ENCODE results near the gene CTSA. TPM values are rescaled to one million over a fixed set of nuclear protein-coding genes. Genes with fewer than 3 reads are reported as not detected.

CTSA gene
- total and polyA plus RNA-seq, 2 of the 4 experiments (the other 2 are of a cell fraction) = 19.0 to 312 TPM

DNA sequence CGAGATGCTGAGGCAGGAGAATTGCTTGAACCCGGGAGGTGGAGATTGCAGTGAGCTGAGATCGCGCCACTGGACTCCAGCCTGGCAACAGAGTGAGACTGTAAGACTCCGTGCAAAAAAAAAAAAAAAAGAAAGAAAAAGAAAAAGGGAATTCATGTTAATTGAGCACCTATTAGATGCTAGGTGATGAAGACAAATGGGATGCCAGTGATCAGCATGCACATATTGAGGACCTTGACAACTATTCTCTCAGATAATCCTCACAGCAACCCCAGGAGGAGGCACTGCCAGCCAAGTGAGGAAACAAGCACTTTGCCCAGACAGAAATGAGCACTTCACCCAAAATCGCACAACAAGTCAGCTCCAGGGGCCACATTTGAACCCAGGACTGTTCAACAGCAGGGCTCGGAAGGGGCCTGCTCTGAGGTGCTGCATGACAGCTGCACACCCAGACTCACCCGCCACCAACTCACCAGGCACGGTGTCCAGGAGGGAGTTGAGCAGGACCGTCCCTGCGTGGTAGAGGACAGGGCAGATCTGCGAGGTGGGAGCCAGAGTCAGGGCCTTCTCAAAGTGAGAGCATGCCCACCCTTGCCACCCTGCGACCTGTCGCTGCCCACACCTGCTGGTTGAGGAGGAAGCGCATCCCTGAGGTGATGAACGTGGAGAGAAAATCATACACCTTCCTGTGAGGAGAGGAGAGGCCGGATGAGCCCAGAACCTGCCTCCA is 16.2 kb downstream of the CTSA start:
- no TSS peak for BruUV-seq (replicated peaks)
- DNase-seq (no peak), ATAC-seq (ENCODE audit: low read depth) (no peak)
- Histone ChIP-seq H4K20me1 (ENCODE audit: insufficient read depth, low read length) (peaks cover 5% of the 10 kb centered on the region; the same call in 1 of the 2 replicates), H3K27me3 (ENCODE audit: control insufficient read depth, insufficient read depth, low read length) (no peaks in the 10 kb centered on the region), H4K91ac (ENCODE audit: insufficient read depth, low read depth, low read length) (no peak overlapping the region), H3K18ac (ENCODE audit: low read depth, low read length) (no peak overlapping the region), H3K79me1 (ENCODE audit: low read depth in 1 of 2, low read length in 2 of 2) (peaks cover 3 to 24% of the 10 kb centered on the region in 2 experiments; a peak in 3 of 4 replicates), H2AK5ac (ENCODE audit: low read depth, low read length) (no peak overlapping the region; the same call in 1 of the 2 replicates), H3K9me1 (ENCODE audit: insufficient read depth, low read length) (peaks cover 25% of the 10 kb centered on the region), H3K27ac (ENCODE audit: insufficient read depth, low read length) (no peak overlapping the region), H3K4me2 (ENCODE audit: low read depth, low read length) (no peak overlapping the region), H3K56ac (ENCODE audit: extremely low read depth, insufficient read depth, low read length) (no peak overlapping the region), H2AK9ac (replicated peaks; ENCODE audit: low read depth, low read length, poor library complexity) (peak overlapping the region; percentile 5), H2AFZ (replicated peaks; ENCODE audit: low read length, poor library complexity) (no peak overlapping the region), H3K23ac (ENCODE audit: low read depth, low read length) (no peak overlapping the region), H3K9ac (ENCODE audit: low read depth, low read length) (no peak overlapping the region), H3K14ac (replicated peaks; ENCODE audit: low read depth, low read length) (no peak overlapping the region), H2BK15ac (ENCODE audit: low read depth, low read length) (no peak overlapping the region), H2BK20ac (ENCODE audit: low read depth, low read length) (no peak overlapping the region), H3K9me3 (ENCODE audit: control insufficient read depth, insufficient read depth, low read length) (no peaks in the 10 kb centered on the region), H2BK5ac (ENCODE audit: low read depth, low read length, poor library complexity, severe bottlenecking) (peak overlapping the region; percentile 18), H4K8ac (ENCODE audit: low read depth in 2 of 2, low read length in 2 of 2) (no peak overlapping the region), H3K4ac (ENCODE audit: low read depth, low read length) (no peak overlapping the region), H2BK120ac (ENCODE audit: low read depth, low read length) (no peak overlapping the region), H3K4me1 (ENCODE audit: control insufficient read depth, insufficient read depth, low read length) (peaks cover 14% of the 10 kb centered on the region), H4K5ac (ENCODE audit: low read depth, low read length) (no peak overlapping the region), H3K36me3 (ENCODE audit: control insufficient read depth, insufficient read depth, low read length) (peaks cover 30% of the 10 kb centered on the region; the same call in 1 of the 2 replicates), H3K4me3 (ENCODE audit: insufficient read depth, low read depth, low read length) (no peak overlapping the region)
- ChIA-PET POLR2A (ENCODE audit: unreplicated experiment) (no interaction called here), CTCF (interaction anchor here (0.6 kb wide), 1 partner anchor 42 kb away, joined by 3 read pairs; no protein-coding TSS in a partner anchor)
- intact Hi-C loops (cut with micrococcal nuclease) (no loop called here), dilution Hi-C loops (cut with HindIII; ENCODE audit: low sequenced_read_pairs, unreplicated experiment) (no loop called here), in situ Hi-C loops (cut with MboI; ENCODE audit: low sequenced_read_pairs) (loop anchor here (25.0 kb wide), 1 partner anchor 570 kb away; the partner anchor contains the start of gene SDC4)
- TF ChIP-seq RAD21 (IDR thresholded peaks at IDR 0.05; ENCODE audit: low read length) (no peak), CEBPB (IDR thresholded peaks at IDR 0.05; ENCODE audit: low read depth, low read length) (no peak), RFX5 (IDR thresholded peaks at IDR 0.05; ENCODE audit: low read depth, low read length) (no peak), FOS (IDR thresholded peaks at IDR 0.05; ENCODE audit: low read depth, low read length) (no peak), CHD1 (IDR thresholded peaks at IDR 0.05; ENCODE audit: low read depth, low read length) (no peak), MAFK (IDR thresholded peaks at IDR 0.05; ENCODE audit: low read depth, low read length) (no peak), MAZ (IDR thresholded peaks at IDR 0.05; ENCODE audit: borderline replicate concordance, low read depth, low read length) (no peak), BHLHE40 (IDR thresholded peaks at IDR 0.05; ENCODE audit: low read depth, low read length) (no peak)
- TF ChIP-seq, protein P1, sequence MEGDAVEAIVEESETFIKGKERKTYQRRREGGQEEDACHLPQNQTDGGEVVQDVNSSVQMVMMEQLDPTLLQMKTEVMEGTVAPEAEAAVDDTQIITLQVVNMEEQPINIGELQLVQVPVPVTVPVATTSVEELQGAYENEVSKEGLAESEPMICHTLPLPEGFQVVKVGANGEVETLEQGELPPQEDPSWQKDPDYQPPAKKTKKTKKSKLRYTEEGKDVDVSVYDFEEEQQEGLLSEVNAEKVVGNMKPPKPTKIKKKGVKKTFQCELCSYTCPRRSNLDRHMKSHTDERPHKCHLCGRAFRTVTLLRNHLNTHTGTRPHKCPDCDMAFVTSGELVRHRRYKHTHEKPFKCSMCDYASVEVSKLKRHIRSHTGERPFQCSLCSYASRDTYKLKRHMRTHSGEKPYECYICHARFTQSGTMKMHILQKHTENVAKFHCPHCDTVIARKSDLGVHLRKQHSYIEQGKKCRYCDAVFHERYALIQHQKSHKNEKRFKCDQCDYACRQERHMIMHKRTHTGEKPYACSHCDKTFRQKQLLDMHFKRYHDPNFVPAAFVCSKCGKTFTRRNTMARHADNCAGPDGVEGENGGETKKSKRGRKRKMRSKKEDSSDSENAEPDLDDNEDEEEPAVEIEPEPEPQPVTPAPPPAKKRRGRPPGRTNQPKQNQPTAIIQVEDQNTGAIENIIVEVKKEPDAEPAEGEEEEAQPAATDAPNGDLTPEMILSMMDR (conservative IDR thresholded peaks at IDR 0.05; ENCODE audit: low read depth, low read length) = no peak
- TF ChIP-seq, protein P2, sequence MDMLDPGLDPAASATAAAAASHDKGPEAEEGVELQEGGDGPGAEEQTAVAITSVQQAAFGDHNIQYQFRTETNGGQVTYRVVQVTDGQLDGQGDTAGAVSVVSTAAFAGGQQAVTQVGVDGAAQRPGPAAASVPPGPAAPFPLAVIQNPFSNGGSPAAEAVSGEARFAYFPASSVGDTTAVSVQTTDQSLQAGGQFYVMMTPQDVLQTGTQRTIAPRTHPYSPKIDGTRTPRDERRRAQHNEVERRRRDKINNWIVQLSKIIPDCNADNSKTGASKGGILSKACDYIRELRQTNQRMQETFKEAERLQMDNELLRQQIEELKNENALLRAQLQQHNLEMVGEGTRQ (IDR thresholded peaks at IDR 0.05; ENCODE audit: low read depth, low read length) = no peak
- WGBS, 2 experiments (ENCODE audit: extremely low coverage in 2 of 2, insufficient read length in 1 of 2) = no CpG with 5 or more reads among the region's 17 CpGs
